MM.1S (cell line): ENCODE data around the gene HGF.

Source experiments
- DNase-seq: peaks from one replicate; pipeline ENCODE4 v3.0.0-alpha.2; 2015
- H2AFZ ChIP-seq: fragments of 300-600 bp; sonication (generic); 2 replicates; pipeline ENCODE4 v1.6.0; 2016; ENCODE audit warnings: antibody characterized with exemption, low read length
- H3F3A ChIP-seq: fragments of 300-600 bp; sonication (generic); 2 replicates; pipeline ENCODE4 v1.6.1; 2016; ENCODE audit warnings: mild to moderate bottlenecking, antibody characterized with exemption, low read length, moderate library complexity, mixed read lengths; ENCODE audit not compliant: insufficient read depth
- H3K27ac ChIP-seq: fragments of 300-600 bp; sonication (generic); 2 replicates; pipeline ENCODE4 v1.5.1; 2016; ENCODE audit warnings: mild to moderate bottlenecking, low read length
- H3K27me3 ChIP-seq: fragments of 300-600 bp; sonication (generic); replicated peaks from 2 replicates; pipeline ENCODE4 v1.6.0; 2016; ENCODE audit warnings: low read length; ENCODE audit not compliant: insufficient read depth
- H3K36me3 ChIP-seq: fragments of 300-600 bp; sonication (generic); replicated peaks from 2 replicates; pipeline ENCODE4 v1.6.1; 2016; ENCODE audit warnings: mild to moderate bottlenecking, low read length, mixed read lengths; ENCODE audit not compliant: insufficient read depth
- H3K4me1 ChIP-seq: fragments of 300-600 bp; sonication (generic); 2 replicates; pipeline ENCODE4 v1.6.1; 2016; ENCODE audit warnings: low read length, mixed read lengths
- H3K4me2 ChIP-seq: fragments of 300-600 bp; sonication (generic); 2 replicates; pipeline ENCODE4 v1.6.0; 2016; ENCODE audit warnings: low read depth, low read length
- H3K4me3 ChIP-seq: fragments of 300-600 bp; sonication (generic); 2 replicates; pipeline ENCODE4 v1.5.1; 2016; ENCODE audit warnings: low read length, mixed read lengths
- H3K79me2 ChIP-seq: fragments of 300-600 bp; sonication (generic); 2 replicates; pipeline ENCODE4 v1.6.1; 2016; ENCODE audit warnings: mixed run types, low read length, mixed read lengths
- H3K9ac ChIP-seq: fragments of 300-600 bp; sonication (generic); 2 replicates; pipeline ENCODE4 v1.6.1; 2016; ENCODE audit warnings: low read length, mixed read lengths
- H3K9me2 ChIP-seq: fragments of 300-600 bp; sonication (generic); replicated peaks from 2 replicates; pipeline ENCODE4 v1.6.1; 2016; ENCODE audit warnings: mild to moderate bottlenecking, low read length, mixed read lengths; ENCODE audit not compliant: insufficient read depth
- H3K9me3 ChIP-seq: fragments of 300-600 bp; sonication (generic); replicated peaks from 2 replicates; pipeline ENCODE4 v1.6.1; 2016; ENCODE audit warnings: mild to moderate bottlenecking, low read length, mixed read lengths; ENCODE audit not compliant: insufficient read depth
- H4K20me1 ChIP-seq: fragments of 300-600 bp; sonication (generic); 2 replicates; pipeline ENCODE4 v1.6.1; 2016; ENCODE audit warnings: mild to moderate bottlenecking, low read length, moderate library complexity, mixed read lengths; ENCODE audit not compliant: insufficient read depth
- EZH2 ChIP-seq: fragments of 300-600 bp; sonication (generic); optimal IDR thresholded peaks from 2 replicates; pipeline ENCODE3; 2017; ENCODE audit warnings: low read depth, mild to moderate bottlenecking, antibody characterized with exemption, low read length, mixed read lengths
- EZH2phosphoT487 ChIP-seq: fragments of 300-600 bp; sonication (generic); IDR thresholded peaks from 2 replicates; pipeline ENCODE4 v1.6.1; 2018; ENCODE audit warnings: antibody characterized with exemption, low read length
- TF ChIP-seq, protein P1 (sequence below): fragments of 300-600 bp; sonication (generic); IDR thresholded peaks from 2 replicates; pipeline ENCODE4 v1.5.1; 2016; ENCODE audit warnings: antibody characterized with exemption, low read length, mixed read lengths

The HGF gene

DNA sequence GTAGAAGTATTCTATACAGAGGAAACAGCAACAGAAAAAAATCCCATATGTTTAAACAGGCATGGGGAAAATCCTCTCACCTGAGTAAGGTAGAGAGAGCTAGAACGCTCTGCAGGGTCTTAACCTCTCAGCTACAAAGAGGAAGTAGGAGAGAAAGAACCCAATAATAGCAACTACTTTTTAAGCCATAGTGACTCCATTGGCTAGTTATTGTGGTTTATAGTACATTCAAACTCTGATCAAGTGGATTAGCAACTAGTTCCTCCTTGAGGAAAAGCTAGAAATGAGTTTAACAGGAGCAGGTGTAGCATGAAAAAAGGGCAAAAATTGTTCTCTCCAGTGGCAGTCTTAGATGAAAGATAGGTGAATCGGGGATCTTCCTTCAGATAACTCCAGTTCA, 89.7 kb downstream of the HGF start:
- no peak overlapping the region for H3K4me2 ChIP-seq
- no peak overlapping the region for H3K4me3 ChIP-seq
- H3K4me1 ChIP-seq: peaks cover 21% of the 10 kb centered on the region
- H3F3A ChIP-seq: peaks cover 9% of the 10 kb centered on the region; the same call in 1 of the 2 replicates
- H2AFZ ChIP-seq: no peak overlapping the region
- no peak overlapping the region for H3K9ac ChIP-seq
- H3K9me3 ChIP-seq: no peaks in the 10 kb centered on the region
- no peak for DNase-seq
- H3K79me2 ChIP-seq: no peaks in the 10 kb centered on the region
- no peaks in the 10 kb centered on the region for H3K9me2 ChIP-seq
- TF ChIP-seq EZH2: no peak
- no peak for TF ChIP-seq EZH2phosphoT487
- TF ChIP-seq, protein P1, sequence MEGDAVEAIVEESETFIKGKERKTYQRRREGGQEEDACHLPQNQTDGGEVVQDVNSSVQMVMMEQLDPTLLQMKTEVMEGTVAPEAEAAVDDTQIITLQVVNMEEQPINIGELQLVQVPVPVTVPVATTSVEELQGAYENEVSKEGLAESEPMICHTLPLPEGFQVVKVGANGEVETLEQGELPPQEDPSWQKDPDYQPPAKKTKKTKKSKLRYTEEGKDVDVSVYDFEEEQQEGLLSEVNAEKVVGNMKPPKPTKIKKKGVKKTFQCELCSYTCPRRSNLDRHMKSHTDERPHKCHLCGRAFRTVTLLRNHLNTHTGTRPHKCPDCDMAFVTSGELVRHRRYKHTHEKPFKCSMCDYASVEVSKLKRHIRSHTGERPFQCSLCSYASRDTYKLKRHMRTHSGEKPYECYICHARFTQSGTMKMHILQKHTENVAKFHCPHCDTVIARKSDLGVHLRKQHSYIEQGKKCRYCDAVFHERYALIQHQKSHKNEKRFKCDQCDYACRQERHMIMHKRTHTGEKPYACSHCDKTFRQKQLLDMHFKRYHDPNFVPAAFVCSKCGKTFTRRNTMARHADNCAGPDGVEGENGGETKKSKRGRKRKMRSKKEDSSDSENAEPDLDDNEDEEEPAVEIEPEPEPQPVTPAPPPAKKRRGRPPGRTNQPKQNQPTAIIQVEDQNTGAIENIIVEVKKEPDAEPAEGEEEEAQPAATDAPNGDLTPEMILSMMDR: no peak
- H3K27me3 ChIP-seq: no peaks in the 10 kb centered on the region
- H3K36me3 ChIP-seq: no peaks in the 10 kb centered on the region
- H4K20me1 ChIP-seq: no peaks in the 10 kb centered on the region
- H3K27ac ChIP-seq: no peak overlapping the region

DNA sequence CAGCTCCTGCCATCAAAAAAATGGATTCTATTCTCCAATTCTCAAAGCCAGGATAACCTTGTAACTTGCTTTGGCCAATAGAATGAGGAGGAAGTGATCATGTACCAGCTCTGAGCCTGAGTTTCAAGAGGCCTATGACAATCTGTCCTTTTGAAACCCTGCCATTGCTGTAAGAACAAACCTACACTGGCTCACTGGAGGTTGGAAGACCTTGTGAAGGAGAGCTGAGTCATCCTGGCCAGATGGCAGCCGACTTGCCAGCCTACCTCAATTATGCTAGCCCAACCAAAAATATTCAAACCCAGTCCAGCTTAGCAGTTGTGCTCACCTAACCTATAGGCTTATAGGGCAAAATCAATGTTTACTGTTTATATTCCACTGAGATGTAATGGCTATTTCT, 93.0 kb downstream of the HGF start:
- H3K4me1 ChIP-seq: peaks cover 21% of the 10 kb centered on the region
- no peaks in the 10 kb centered on the region for H3K9me2 ChIP-seq
- H2AFZ ChIP-seq: peak overlapping the region; percentile 54
- H3K27me3 ChIP-seq: no peaks in the 10 kb centered on the region
- peak overlapping the region; percentile 27; the same call in 1 of the 2 replicates for H3K27ac ChIP-seq
- H4K20me1 ChIP-seq: no peaks in the 10 kb centered on the region
- peak overlapping the region; percentile 41; the same call in 1 of the 2 replicates for H3K4me2 ChIP-seq
- no peaks in the 10 kb centered on the region for H3K36me3 ChIP-seq
- H3K4me3 ChIP-seq: no peak overlapping the region
- no peak overlapping the region for H3K9ac ChIP-seq
- no peaks in the 10 kb centered on the region for H3K79me2 ChIP-seq
- peaks cover 9% of the 10 kb centered on the region; the same call in 1 of the 2 replicates for H3F3A ChIP-seq
- peak; percentile 50 for DNase-seq
- no peak for TF ChIP-seq EZH2
- no peak for TF ChIP-seq EZH2phosphoT487
- TF ChIP-seq, protein P1: no peak
- H3K9me3 ChIP-seq: no peaks in the 10 kb centered on the region

DNA sequence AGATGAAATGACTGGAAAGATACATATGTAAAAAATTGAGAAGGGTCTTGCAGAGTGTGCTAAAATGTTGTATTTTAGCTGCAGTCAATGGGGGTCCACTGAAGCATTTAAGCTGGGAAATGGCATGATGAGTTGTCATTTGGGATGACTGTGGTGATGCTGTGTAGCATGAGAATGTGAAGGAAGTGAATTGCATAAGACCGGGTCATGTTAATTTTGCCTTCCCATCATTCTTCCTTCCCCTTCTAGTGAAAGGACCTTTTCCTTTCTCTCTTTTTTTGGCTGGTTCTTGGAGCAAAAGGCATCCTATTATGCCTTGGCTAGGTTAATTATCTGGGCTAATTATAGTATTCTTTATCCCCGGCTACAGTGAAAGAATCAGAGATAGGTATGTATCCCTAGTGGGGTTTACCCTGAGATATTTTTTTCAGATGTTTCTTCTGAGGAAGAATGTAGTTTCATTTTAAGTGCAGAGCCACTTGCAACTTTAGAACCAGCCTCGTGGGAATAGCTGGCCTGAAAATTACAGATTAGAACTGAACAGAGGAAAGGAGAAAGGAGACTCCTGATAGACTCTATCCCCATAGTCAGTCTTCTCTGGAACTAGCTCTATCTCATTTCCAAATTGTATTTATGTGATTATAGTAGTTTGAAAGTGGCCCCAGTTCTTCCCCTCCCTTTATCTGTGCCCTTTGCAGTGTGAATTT, 93.6 kb downstream of the HGF start:
- Histone ChIP-seq H3K4me1 (peaks cover 21% of the 10 kb centered on the region), H3K27me3 (no peaks in the 10 kb centered on the region), H2AFZ (peak overlapping the region; percentile 54), H4K20me1 (no peaks in the 10 kb centered on the region), H3K4me2 (peak overlapping the region; percentile 41; the same call in 1 of the 2 replicates), H3K4me3 (no peak overlapping the region), H3F3A (peaks cover 9% of the 10 kb centered on the region; the same call in 1 of the 2 replicates), H3K36me3 (no peaks in the 10 kb centered on the region), H3K27ac (peak overlapping the region; percentile 27; the same call in 1 of the 2 replicates), H3K9ac (no peak overlapping the region), H3K9me3 (no peaks in the 10 kb centered on the region), H3K79me2 (no peaks in the 10 kb centered on the region), H3K9me2 (no peaks in the 10 kb centered on the region)
- peak; percentile 10 for DNase-seq
- no peak for TF ChIP-seq EZH2
- TF ChIP-seq, protein P1: no peak
- TF ChIP-seq EZH2phosphoT487: no peak
